GM19395 (cell line): ENCODE results near the gene ADAMTS1.
"Not testable (repeated sequence)": the region's sequence is repeated elsewhere in the genome, so short reads cannot be mapped to it uniquely, and the experiment has no call there.

ENCODE experiments used
- ATAC-seq: cut with Tn5 transposase; IDR thresholded peaks from one replicate; pipeline ENCODE4 v1.9.1; 2021; ENCODE audit warnings: mild to moderate bottlenecking, moderate library complexity; ENCODE audit not compliant: unreplicated experiment

The ADAMTS1 gene

DNA sequence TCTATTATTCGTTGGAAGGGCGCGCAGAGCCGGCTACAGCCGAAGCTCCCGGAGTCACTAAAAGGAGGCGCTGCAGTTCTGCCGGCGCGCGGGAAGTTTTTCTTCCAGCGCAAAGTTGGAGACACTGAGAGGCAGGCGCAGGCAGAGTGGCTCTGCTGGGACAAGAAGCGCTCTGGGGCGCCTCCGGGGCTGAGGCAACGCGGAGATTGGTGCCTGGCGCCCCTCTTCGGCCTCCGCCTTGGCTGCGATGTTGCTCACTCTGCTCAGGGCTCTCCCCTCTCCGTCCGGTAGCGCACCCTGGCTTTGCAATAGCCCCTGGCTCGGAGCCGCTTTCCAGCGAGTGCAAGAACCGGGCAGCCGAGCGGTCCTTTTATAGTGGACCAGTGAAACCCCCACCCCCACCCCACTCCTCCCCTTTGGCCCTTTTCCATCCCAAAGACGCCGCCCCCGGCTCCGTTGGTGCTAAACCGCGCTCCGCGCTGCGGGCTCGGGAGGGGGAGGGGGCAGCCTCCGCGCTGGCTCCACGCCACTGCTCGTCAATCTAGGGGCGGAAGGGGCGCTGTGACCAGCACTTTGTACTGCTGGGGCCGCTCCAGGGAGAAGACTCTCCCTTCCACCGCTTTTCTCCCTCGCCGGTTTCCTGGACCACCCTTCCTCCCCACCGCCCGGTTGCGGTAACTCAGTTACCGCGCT lies at the start of gene ADAMTS1:
Gene ADAMTS1, minus strand, starts transcription at position 344 of the 693 bp plus-strand sequence. CDS start 455 bp downstream, outside the sequence.
- no peak for ATAC-seq

DNA sequence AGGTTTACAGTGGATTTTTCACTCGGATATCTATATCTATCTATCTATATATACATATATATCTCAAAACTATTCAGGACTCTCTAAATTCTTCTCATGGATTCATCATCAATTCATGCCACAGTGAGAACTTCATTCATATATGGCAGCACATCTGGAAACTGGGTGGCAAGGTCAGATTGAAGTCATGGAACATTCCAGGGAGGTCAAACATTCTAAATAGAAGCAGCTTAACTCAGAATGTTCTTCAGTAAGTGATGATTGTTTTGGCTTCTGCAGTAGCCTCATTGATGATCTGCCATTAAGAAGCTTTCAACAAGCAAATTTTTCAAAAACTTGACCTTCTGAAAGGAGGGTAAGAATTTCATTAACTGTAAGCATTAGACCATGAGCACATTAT lies 46.9 kb upstream of the ADAMTS1 start:
- no peak for ATAC-seq

DNA sequence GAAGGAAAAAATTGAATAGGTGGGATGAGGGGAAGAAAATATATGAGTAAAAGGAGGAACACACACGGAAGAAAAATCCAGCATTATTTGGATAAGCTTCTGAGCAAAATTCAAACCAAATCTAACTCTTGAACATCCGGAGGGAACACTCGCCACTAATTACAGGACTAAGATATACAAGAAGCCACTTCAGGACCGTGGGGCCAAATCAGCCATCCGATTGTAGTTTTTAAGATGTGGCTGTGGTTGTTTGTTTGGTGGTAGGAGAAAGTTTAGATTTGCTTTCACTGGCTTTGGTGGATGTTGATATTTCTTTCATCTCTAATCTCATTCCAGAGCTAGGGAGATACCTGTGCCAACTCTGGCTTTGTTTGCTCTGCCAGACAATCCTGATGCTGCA lies 43.7 kb upstream of the ADAMTS1 start:
- no peak for ATAC-seq

DNA sequence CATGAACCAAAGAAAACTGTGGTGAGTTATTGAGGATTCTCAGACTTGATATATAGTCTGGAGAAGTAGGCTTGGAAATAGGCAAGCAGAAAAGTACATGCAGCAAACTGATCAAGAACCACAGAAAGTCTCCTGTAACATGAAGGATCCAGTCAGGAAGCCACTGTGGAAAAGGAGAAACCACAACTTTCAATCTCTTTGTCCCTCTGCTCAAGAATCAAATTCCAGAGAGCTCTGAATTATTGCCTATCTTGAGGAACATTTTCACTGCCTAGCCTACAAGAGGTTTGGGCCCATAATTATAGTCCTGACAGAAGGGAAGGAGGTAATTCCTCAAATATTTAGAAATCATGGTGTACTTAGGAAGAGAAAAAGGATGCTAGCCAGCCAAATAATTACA lies 43.0 kb upstream of the ADAMTS1 start:
- ATAC-seq: no peak

DNA sequence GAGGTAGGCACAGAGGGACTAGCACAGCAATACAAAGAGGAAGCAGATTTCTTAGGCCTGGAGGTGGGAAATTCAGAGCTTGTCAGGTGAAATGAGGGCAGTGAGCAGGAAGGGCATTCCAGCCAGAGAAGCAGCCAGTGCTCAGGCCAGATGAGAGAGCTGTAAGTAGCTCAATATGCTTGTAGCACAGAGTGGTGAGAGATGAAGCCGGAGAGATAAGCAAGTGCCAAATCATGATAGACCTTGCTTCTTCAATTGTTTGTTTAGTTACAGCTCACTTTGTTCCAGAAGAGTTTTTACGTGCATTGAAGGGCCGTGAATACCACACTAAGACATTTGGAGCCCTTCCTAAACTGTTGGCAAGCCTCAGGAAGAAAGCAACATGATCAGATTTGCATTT lies 42.0 kb upstream of the ADAMTS1 start:
- ATAC-seq: no peak

DNA sequence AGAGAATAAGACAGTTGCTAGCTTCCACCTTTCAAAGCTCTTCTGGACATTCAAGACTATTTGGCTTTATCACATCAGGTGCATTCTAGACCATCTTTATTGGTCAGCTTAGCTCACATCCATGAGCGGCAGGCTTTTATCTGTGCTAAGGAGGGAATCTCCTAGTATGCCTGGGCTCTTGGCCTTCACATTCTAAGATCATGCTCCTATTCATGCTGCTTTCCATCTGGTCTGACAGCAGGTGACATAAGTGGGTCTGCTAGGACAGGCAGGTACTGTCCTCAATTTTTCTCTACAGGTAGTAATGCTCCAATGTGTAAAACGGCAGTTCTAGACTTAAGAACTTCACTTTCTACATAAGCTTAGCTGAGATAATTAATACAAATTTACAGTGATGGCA lies 39.2 kb upstream of the ADAMTS1 start:
- ATAC-seq: no peak

DNA sequence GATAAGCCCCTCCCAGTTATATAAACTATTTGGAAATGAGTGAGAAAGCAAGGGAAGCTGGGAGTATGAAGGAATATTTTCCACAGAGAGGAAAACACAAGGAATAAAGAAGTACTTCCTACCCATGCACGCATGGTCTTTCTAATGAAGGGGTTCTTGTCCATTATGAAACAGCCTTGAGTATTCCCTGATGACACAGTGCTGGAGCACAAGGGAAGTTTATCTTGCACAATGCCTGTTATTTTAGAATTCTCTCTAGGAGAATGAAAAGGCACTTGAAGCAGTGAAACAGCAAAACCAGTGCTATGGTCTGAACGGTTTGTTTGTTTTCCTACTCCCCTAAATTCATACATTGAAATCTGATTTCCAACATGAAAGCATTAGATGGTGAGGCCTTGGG lies 38.6 kb upstream of the ADAMTS1 start:
- no peak for ATAC-seq

DNA sequence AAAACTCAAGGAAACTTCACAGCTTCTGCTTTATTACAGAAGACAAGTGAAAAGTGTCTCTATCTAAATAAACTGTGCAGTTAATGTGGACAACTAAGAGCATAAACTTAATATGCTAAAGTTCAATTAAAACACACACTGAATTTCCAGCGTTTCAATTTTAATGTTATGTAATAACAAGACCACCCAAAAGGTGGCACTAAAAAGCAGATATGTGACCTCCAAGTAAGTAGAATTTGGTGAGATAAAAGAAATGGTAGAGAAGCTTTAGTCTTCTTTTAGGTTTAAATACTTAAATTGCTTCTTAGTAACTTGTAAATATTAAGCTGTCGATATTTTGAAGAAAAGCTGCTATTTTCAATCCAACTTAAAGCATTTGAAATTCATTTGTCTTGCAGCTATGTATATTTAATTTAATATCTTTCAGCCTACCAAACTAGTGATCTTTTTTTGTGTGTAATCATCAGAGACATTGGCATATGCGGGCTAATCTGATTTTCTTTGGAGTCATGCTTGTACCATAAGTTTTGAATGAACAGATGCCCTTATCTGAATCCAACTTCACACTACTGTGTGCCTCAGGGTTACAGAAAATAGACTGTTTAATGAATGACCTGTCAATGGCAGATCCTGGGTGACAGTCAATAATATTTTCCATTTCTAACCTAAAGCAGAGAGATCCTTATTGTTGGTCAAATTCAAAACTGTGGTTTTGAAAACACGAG lies 36.5 kb upstream of the ADAMTS1 start:
- ATAC-seq: no peak

DNA sequence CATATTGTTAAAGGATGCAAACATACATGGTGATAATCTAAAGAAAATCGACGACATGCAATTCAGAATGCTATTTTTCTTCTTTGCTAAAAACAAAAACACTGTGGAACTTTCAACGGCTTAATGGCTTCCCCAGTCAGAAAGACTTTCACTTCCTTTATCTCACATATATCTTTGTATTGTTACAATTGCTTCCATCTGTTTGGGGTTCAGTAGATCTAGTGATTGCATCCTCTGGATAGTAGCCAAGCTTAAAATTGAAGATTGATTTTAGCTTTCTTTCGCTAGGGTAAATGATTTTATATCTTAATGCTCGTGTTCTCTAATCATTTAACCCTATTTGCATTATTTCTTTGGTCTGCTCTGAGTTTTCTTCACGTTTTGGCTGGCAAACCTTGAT lies 31.8 kb upstream of the ADAMTS1 start:
- ATAC-seq: no peak

DNA sequence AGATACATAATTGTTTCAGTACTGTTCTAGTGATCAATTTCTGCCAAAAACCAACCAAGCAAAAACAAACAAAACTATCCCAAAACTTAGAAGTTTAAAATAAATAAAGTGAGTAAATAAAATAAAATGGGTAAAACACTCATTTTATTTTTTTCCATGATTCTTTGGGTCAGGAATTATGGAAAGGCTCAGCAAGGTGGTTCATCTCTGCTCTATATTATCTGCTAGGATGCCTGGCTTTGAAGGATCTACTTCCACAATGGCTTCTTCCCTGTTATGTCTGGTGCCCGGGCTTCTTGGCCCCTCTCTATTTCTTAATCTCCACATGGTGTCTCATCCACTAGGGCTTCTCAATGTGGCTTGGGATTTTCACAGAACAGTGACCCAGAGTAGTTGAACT lies 29.1 kb upstream of the ADAMTS1 start:
- ATAC-seq: no peak

DNA sequence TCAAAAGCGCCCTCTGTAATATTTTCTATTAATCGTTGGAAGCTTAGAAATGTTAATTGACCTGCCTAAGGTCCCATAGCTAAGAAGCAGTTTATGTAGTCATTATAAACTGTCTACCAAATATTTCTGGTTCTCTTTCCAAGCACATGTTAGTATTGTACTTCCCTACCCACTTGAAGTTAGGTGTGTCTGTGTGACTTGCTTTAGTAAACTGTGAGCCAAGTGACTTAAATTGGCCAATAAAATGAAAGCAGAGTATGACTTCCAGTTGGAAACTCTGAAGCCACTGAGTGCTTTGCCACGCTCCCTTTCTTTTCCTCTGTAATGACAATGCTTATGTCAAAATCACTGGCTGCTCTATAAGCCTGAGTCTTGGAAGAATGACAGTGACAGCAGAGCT lies 20.6 kb upstream of the ADAMTS1 start:
- no peak for ATAC-seq

DNA sequence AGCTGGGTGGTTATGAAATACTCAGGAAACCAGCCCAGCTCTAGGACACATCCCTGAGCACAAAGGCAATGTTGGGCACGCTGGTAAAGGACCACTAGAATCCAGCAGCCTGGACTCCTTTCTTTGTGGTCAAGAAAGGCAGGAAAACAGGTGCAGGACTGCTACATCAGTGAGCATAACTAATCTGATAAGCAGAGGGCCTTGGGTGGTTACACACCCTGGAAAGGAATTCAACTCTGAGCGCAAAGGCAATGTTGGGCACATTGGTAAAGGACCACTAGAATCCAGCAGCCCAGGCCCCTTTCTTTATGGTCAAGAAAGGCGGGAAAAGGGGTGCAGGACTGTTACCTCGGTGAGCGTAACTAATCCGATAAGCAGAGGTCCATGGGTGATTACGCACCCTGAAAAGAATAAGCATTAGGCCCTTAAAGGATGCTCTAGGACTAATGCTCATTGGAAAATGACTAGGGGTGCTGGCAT lies 11.7 kb upstream of the ADAMTS1 start:
- not testable (repeated sequence) for ATAC-seq

DNA sequence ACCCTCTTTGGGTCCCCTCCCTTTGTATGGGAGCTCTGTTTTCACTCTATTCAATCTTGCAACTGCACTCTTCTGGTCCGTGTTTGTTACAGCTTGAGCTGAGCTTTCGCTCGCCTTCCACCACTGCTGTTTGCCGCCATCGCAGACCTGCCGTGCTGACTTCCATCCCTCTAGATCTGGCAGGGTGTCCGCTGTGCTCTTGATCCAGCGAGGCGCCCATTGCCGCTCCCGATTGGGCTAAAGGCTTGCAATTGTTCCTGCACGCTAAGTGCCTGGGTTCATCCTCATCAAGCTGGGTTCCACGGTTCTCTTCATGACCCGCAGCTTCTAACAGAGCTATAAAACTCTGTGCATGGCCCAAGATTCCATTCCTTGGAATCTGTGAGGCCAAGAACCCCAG lies 9.5 kb upstream of the ADAMTS1 start:
- not testable (repeated sequence) for ATAC-seq

DNA sequence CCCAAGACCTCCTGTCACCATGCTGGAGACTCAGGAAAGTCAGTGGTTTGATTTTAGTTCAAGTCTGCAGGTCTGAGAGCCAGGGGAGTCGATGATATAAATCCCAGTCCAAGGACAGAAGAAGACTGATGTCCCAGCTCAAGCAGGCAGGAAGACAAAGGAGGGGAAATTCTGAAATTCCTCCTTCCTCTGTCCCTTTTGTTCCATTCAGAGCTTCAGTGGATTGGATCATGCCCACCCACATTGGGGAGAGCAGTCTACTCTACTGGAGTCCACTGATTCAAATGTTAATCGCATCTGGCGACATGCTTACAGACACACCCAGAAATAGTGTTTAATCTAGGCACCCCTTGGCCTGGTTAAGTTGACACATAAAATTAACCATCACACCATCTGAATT lies 7.2 kb upstream of the ADAMTS1 start:
- ATAC-seq: no peak

DNA sequence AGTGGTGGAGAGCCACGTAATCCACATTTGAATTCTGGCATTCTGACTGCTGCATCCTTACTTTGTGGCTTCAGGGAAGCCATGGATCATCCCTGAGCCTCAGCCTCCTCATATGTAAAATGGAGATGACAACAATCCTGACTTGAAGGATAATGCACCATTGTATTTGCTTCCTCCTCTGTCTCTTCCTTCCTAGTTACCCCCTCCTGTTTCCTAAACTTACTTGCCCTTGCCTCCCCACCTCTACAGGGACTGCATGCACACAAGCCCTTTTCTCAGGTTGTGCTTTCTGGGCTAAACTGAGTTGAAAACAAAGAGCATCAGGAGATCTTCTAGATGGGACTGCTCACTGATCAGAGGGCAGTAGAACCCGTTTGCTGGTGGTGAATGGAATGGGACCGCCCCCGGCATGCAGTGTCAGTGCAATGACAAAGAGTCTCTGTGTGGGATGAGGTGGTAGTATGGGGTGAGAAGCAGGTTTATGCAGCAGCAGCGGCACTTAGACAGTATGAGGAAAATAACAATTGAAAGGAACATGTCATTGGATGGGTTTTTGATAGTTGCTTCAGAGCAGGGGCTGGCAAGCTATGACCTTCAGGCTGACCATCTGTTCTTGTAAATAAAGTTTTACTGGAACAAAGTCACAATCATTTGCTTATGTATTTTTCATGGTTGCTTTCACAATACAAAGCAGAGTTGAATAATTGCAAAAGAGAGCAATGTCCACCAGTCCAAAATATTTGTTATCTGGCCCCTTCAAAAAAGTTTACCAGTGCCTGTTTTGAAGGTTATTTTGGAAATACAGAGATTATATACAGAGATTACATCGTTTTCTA lies 6.1 kb upstream of the ADAMTS1 start:
- no peak for ATAC-seq

DNA sequence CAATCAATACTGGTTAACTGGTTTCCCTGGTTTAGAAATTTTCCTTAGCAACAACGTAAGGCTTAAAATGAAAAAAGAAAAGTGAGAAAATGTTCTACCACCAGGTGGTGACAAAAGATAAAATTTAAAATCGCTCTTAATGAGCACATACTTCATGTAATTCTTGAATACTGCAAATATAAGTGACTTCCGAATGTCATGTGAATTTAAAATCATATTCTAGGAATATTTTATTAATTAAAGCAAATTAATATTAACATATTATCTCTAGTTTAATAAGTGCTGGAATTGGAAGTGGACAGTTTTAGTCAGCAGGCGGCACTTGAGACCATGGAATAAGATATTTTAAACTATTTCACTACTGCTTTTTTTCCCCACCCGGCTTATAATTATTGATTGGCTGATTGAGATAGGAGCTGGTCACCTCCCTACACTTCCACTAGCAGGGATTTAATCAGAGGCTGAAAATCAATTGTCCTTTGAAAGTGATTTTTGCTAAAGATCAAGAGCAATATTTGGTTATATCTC lies 5.0 kb upstream of the ADAMTS1 start:
- no peak for ATAC-seq

DNA sequence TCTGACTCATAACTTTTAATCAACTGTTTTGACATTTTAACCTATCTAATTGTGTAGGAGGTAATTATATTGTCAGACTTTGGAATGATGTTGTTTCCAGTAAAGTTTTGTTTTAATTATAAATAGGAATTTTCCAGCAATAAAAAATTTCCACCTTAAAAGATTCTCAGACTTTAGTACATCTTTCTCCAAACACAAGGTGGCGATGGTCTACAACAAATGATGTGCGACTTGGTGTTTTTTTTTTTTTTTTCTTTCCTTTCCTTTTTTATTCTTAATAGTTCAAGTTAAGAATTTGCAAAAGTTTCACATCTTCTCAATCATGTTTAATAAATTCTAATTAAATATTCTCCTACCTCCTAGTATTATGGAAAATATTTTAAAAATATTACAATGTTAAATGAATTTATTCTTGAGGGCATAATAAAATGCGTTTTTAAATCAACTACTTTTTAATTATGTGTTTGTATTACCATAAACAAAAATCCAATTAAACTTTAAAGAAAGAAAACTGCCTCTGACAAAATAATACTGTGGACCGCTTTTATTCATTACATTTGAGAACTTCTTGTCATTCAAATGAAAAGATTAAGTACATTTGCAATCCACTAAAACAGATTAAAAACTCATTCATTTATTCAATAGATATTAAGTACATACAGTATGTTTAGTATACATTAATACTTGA lies 4.4 kb upstream of the ADAMTS1 start:
- ATAC-seq: no peak

DNA sequence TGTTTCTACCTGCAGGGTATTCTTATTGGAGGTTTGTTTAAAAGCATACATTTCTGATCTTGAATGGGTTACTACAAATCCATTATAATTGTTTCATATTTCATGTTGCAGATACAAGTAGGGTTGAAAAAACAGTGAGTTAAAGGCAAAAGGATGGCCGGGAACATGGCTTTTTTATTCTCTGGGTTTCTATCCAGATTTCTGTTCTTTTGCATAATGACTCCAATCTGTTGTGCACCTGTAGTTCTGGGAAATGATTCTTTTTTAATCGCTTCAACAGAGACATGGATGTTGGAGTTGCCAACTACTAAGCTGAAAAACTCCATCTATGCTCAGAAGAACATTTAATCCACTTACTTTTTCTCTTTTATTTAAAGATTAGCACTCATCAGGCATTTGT lies 2.7 kb upstream of the ADAMTS1 start:
- no peak for ATAC-seq

DNA sequence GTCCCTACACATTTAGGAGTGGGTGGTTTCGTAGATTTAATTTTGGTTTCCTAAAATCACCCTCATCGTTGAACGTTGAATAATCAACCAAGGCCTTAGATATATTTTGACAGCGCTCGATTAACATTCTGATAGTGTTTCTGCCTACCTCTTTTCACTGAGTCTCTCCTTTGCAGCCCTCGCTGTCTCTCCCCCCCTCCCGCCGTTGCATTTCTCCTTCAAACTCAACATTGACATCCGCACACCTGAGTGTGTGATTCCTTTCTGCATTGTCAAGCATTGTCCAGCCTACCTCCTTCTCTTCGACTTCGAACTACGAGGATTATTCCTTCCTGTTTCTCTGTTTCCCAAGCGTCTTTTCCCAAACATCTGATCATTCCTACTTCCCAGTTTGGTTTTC lies 1.8 kb upstream of the ADAMTS1 start:
- ATAC-seq: no peak

DNA sequence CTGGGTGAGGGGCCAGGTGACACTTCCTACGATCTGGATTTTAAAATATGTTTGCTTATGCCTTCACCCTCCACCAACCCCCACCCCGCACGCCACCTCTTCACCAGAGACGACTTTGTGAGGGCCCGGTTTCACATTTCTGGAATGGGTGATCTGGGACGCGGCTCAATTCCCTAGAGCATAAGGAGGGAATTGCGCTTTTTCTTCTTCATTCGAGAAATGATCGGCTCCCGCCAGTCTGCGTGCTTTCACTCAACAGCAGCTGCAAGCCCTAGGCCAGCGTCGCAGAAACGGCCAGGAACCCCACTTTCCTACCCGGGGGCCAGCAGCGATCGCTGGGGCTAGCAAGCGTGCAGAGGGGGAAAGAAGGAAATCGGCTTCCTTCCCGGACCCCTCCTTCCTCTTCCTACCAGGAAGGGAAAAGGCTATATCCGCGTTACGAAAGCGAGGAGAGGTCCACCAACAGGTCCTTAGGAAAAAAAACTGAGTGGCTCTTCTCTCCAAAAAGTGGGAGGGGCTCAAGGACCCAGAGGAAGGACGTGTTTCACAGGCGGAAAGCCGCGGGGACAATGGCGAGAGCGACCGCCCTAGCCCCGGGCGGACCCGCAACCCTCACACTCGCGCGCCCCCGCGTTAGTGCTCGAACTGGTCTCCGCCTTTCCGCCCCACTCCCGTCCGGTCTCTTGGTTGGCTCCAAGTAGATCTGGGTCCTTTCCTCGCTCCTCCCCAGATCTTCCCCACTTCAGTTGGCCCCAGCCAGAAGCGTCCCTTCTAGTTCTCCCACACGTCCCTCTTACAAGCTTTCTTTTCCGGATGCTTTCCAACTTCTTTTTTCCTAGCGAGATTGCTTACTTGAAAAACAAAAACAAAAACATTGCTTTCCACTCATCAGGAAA lies 1.1 kb upstream of the ADAMTS1 start:
- ATAC-seq: no peak
